HG02571 (cell line): ENCODE results near the gene NRXN3.
"Not testable (repeated sequence)": the region's sequence is repeated elsewhere in the genome, so short reads cannot be mapped to it uniquely, and the experiment has no call there.

Experiments used
- ATAC-seq: cut with Tn5 transposase; IDR thresholded peaks from one replicate; pipeline ENCODE4 v1.9.1; 2021; ENCODE audit warnings: mild to moderate bottlenecking, moderate library complexity; ENCODE audit not compliant: unreplicated experiment

The NRXN3 gene

DNA sequence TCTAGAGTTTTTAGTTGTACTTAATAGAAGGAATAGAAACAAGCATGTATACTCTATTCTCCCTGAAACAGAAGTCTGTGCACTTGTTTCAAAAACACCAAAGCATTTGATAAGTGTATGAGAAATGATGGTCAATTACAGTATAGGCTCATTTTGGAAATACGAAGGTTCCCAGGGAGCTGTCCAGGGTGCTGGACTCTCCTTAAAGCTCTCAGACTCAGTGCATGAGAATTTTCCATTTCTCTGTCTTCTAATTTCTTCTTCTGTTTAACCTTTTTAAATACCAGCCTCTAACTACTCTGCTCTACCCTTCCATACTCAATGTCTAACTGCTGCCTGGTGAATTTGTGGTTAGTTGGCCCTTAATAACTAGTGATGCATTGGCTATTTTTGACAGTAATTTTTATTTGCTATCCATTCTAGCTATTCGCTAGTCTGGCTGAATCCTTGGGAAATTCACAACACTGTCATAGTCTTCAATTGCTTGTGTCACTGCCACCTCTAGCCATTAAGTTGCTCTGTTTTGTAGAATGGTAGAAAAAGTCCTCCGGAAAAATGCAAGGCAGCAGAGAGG lies 229.2 kb downstream of the NRXN3 start:
- no peak for ATAC-seq

DNA sequence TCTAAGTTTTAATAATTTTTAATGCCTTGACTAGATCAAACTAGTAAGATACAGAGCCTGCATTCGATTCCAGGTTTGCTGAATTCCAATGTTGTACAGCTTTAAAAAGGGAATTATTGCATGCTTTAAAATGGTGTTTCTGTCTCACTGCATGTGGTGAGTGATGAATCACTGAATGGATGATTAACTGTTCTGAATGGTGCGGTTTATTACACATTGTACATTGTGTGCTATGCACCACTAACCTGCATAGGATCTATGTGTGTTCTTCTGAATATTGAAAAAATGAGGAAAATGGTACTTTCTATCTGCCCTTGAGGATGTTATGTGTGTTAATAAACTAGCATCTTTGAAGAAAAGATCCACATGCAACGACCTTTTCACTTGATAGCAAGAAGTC lies 231.7 kb downstream of the NRXN3 start:
- ATAC-seq: no peak

DNA sequence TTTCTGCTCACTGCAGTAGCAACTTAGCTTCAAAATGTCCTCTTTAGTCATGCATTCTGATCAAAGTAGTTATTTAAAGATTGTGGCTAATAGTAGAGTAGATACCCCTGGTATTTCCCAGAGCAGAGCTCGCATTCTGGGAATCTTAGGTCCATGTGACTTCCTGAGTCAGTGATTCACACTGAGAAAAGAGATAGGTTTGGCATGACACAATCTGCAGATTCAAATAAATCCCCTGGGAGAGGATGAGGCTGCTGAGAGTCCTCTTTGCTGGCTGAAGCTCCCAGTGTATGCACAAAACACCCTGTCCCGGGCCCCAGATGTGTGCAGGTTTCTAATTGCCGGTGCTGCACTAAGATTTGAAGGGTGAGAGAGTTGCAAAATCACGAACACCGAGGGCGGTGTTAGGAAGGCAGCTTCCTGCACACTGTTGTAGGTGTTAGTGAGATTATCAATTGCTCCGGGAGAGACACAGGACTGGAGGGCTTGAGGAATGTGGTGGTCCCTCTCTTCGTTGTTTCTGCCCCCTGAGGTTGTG lies 233.2 kb downstream of the NRXN3 start:
- peak; percentile 72 for ATAC-seq

DNA sequence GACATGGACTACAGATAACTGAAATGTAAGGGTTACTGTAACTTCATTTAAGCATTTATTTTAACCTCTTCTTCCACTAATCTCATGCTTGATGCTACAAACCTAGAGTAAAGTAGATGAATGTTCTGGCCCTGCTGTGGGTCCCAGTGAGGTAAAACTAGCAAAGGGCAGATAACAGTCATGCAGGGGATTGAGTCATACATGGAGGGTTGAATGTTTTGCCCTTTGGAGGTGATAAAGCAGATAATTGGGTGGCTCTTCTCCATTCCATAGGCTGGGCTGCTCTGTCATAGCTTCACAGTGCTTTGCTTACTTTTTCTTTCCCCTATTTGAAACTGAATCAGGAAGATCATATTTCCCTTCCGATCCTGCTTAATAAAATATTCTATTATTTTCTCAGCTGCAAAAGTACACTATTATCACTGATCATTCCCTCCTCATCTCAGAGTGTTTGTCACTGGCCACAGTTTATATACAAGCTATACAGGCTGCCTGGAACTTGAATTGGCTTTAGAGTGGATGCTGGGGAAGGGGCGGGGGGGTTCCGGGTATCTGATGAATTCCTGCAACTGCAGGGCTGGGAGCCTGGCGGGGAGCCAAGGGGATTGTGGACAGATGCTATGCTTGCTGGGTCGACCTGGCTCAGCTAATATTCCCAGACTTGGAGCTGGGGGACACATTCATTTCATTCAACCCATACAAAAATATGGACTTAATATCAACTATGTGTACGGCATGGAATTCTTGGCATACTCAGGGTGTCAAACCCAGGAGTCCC lies 235.1 kb downstream of the NRXN3 start:
- ATAC-seq: no peak

DNA sequence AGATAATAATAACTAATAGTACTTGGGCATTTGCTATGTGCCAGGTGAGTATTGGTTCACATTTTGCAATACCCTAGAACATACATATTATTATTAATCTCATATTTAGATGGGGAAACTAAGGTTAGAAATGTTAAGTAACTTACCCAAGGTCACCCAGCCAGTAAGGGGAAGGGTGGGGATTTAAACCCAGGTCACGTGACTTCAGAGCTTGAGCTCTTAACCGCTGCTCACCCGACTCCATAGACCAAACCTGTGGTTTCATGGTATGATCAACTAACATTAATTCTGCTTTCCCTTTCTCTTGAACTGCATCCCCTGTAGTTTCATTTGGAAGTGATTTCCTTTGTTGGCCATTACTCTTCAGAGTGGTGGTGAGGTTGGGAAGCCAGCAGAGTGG lies 242.3 kb downstream of the NRXN3 start:
- no peak for ATAC-seq

DNA sequence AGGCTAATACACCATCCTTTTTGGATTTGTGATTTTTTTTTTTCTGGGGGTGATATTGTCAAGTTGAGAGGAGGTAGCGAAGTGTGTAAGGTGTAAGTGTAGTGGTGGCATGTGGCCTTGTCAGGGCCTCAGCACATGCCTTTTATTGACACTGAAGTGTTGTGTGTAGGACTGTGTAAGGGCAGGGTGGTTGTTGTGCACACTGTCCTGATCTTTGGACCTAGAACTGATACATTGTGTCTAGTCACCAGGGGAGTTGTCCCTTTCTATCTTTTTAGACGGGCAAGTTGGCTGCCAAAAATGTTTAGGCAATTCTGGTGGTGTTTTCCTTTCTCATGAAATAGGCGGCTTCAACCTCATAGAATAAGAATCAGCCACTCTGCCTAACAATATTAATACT lies 244.0 kb downstream of the NRXN3 start:
- ATAC-seq: no peak

DNA sequence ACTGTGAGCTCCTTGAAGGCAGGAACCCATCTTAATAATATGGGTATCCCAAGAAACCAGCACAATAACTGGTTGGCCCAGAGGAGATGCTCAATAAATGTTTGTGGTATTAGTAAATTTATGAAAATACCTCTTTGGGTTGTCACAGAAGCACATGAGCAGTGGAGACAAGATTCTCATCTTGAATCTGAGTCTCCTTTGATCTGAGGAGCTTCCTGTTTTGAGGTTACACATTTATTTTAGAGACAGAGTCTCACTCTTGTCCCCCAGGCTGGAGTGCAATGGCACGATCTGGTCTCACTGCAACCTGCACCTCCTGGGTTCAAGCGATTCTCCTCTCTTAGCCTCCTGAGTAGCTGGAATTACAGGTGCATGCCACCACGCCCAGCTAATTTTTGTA lies 247.4 kb downstream of the NRXN3 start:
- ATAC-seq: no peak

DNA sequence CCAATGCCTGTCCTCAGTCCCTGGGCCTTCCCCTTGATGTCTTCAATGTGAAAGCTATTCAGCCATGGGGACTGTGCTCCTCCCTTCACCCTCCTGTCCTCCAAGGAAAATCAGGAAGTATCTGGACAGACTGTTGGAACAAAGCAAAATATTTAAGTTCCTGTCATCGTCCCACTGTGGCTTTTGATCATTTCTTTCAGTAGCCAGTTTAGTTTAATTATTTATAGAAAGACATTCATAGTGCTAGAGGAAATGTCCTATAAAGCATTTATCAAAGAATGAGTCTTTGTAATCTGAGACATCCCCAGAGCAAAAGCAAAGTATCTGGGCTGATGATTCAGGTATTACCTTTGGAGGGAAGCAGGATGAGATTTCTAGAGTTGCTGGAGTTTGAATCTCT lies 254.1 kb downstream of the NRXN3 start:
- no peak for ATAC-seq

DNA sequence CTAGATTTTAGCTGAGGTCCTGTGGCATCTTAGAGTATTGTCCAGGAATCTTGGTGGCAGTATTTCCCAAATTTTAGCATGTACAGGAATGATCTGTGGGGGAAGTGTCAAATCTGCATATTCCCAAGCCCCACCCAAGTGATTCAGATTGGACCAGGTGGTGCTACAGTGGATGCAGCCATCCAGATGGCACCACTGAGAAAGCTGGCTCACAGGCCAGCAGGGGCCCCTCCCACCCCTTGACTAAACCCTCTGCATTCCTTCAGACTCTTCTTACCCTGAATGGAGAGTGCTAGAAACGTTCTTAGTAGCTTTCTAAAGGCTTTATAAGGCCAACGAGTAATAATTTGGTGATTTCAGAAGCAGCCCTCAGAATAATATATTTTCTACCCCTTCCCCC lies 255.2 kb downstream of the NRXN3 start:
- ATAC-seq: no peak

DNA sequence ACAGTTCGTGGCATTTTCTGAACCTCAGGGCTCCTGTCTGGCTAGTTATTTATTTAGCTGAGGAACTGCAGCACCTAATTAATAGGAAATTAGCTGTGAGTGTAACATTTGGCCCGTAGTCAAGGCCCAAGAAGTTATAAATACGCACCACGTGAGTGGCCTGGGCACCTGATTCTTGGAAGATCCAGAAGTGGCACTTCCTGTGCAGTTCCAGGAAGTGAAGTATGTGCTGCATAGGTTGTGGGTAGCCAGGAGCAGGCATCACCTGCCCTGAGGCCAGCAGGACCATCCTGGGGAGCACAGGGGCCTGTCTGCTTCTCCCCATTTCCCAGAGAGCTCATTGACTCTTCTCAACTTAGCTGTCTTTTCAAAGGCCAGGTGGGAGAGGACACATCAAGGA lies 255.6 kb downstream of the NRXN3 start:
- no peak for ATAC-seq

DNA sequence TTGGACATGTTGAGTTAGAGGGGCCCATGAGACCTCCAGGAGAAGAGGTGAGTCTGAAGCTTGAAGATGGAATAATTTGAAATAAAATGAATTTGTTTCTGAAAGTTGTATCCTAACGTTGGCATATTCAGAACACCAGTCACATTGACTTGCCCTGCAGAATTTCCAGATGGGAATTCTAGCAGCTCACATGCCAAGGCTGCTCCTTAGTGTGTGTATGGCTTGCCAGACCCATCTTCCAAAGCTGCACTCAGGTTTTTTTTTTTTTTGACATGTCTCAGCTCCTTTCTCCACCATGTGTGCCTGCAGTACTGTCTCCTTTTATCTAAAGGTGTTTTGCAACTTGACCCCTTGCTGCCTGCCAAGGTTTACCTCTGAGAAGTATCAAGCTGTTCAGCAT lies 261.9 kb downstream of the NRXN3 start:
- no peak for ATAC-seq

DNA sequence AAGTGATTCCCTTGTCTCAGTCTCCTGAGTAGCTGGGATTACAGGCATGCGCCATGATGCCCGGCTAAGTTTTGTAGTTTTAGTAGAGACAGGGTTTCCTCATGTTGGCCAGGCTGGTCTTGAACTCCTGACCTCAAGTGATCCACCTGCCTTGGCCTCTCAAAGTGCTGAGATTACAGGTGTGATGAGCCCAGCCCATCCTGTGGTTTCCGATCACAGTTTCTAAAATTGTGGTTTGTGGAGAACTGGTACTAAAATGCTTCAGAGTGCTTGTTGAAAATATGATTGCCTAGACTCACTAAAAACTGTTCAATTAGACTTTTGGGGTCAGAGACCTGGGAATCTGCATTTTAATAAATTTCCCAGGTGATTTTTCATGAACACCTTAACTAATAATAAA lies 267.3 kb downstream of the NRXN3 start:
- ATAC-seq: not testable (repeated sequence)

DNA sequence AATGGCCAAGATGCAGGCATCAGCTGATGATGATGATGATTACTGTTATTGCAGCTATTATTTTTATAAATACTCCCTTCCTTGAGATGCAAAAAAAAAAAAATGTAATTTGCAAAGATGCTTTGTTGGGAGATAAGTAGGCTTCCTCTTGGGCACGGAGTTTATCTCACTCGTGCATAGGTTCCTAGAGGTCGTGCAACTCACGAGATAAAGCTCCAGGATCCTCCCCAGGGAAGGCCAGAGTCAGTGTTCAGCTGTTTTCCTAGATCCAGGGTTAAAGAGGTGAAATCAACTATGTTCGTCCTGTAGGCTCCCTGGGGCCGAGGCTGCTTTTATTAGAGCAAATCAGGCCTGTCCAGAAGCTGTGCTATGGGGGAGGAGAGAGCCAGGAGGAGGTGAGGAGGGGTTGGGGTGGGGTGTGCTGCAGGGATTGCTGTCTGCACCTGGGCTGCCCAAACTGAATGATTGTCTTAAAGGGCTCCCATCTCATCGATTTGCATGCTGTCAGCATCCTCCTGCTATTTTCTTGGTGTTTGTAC lies 270.3 kb downstream of the NRXN3 start:
- no peak for ATAC-seq

DNA sequence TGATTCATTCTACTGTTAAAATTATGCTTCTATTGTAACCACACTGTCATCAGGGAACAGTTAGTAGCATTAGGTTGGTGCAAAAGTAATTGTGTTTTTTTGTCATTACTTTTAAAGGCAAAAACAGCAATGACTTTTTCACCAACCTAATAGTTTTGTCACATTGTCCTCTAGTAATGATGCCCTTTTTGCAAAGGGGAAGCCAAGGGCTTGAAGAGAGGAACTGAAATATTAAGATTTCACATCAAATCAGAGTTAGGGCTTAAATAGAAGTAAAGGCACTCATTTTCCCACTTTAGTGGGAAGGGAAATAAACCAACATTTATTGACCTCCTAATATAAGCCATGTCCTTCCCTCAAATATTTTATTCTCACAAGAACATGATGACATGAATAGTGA lies 273.7 kb downstream of the NRXN3 start:
- ATAC-seq: no peak

DNA sequence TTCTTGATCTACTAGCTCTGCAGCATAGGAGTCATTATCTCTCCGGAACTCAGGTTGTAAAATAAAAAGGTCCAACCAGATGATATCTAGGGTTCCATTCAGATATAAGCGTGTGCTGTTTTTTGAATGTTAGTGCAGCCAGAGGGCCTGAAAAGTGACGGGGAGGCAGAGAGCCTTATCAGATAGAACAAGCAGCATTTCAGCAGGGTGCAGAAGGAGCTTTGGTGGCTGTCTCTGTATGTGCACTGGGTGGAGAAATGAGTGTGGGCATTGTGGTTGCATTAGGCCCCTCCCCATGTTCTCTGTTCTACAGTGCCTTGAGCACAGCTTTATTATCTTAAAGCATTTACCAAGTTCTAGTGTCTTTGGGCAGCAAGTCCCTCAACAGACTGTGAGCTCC lies 275.1 kb downstream of the NRXN3 start:
- ATAC-seq: no peak

DNA sequence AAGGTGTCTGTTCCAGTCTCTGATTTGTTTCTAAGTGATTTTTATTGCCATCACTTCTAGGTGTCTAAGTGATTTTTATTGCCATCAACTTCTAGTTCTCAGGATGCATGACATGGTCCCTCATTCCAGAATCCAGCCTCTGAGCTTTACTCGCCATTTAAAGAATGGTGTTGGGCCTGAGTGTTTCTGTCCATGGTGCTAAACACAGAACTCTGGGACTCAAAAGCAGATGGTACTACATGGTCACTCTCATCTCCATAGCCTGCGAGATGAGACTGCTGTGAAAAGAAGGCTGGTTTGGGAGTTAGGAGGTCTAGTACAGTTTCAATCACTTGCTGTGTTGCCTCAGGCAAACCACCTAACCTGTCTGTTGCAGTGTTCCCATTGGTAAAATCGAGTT lies 276.6 kb downstream of the NRXN3 start:
- no peak for ATAC-seq

DNA sequence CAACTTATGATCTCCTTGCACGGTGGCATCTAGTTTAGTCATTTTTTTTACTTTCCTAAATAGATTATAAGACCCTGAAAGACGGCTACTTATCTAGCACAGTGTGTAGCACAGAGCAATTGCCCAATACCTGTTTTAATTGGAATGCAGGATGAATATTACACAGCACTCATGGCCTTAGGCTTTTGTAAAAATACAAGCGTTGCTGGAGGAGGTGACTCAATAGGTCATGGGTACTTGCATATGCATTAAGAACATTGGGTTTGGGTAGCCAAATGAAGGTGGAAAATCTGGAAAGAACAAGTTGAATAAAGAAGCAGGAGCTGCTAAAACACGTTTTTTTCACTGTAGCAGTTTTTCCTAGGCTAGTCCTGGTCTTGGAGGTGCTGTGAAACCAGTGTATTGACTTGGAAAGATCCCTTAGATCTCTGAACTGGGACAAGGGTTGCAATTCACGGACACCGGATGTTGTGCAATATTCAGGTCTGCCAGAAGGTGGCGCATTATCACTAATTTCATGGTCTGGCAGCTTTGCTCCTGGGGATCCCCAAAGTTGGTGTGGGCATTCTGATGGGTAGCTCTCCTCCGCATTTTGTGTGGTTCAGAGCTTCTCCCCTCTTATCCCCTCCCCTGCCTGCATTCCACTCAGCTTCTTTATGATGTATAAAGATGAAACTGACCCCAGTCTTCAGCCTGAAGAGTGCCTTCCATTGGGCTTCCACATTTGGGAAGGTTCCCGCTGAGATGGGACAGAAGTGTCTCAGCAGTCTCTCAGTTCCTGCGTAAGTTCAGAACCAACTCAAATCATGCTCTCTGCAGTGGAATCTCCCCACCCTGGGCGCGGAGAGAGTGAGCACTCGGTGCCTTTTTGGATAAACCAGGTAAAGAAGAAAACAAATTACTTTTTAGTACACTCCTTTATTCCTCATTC lies 278.3 kb downstream of the NRXN3 start:
- peak; percentile 58 for ATAC-seq

DNA sequence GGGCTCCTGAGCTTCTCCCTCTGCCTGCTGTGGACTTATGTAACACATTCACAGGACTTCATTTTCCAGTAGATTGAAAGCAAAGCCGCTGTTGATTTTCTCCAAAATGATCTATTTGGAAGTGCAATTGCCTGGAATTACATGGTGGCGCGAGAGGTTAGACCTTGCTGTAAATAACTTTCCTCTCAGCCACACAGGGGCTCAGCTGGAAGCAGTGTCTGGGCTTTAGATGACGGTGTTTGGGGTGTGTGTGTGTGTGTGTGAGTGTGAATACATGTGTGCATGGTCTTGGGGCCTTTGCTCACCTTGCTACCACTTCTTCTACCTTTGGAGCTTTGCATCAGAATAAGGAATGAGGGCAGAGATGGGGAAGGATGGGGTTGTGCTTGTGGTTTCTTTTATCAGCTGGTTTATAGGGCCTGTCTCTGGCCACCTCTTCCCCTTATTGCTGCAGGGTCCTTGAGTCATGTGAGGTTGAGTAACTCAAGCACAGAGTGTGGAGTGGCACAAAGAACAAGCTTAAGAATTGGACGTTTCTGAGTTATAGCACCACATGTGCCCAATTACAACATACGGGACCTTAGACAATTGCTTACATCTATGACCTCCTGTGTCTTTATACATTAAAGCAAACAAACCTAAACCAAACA lies 280.6 kb downstream of the NRXN3 start:
- no peak for ATAC-seq

DNA sequence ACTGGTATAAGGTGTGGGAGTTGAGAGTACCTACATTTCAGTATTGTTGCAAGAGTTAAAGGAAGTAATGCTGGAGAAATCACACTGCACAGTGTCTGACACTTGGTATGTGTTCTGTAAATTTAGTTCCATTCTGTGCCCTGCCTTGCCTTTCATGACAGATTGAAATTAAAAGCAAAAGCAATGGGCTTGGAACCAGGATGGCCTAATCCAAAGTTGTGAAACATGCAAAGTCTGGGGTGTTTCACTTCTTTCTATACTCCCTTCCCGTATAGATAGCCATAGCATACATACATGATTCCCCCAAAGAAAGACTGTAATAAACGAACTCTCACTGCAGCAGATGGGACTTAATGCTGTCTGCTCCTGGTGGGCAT lies 281.1 kb downstream of the NRXN3 start:
- no peak for ATAC-seq

DNA sequence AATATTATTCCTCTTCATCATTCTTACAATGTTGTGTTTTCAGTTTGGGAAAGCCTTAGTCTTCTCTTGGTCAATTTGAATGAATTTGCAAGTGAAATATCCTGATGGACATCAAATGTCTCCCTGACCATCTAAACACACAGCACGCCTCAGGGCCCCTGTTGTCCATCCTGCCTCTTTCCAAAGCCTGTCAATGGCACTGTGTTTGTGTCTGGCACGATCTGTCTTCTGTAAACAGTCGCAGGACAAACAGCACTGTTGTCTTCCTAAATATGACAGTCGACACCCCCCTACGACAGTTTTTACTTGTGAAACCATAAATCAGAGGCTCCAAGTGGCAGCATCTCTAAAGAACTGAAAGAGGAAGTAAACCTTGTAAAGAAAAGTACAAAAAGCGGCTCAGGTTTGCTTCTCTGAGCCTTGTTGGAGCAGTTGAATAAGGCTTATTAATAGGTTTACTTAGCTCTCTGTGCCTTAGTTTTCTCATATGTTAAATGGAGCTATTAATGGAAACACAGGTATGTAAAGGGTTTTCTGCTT lies 285.8 kb downstream of the NRXN3 start:
- ATAC-seq: no peak

DNA sequence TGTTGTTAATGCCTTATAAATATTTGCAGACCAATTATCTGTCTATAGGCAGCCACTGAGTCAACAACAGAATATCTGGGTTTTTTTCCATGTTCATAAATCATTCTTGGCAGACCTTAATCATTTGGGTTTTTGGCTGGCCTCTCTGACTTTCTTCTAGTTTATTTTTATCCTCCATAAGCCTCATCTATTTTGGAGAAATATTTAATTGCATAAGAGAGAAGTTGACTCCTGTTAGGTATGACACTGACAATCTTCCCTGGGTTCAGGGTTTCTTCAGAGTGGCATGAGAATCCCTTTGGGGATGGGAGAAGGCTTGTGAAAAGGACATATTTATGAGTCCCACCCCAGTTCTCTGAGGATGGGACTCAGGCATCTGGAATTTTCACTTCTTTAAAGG lies 299.8 kb downstream of the NRXN3 start:
- no peak for ATAC-seq
